GM12878 (cell line): ENCODE measurements around the gene PCAT6. TPM values are rescaled to one million over a fixed set of nuclear protein-coding genes. Genes with fewer than 3 reads are reported as not detected.

Source experiments
- ATF2 ChIP-seq: IDR thresholded peaks from 2 replicates; pipeline ENCODE4 v1.6.1; 2012; ENCODE audit warnings: low read length, inconsistent platforms
- CBX3 ChIP-seq: fragments of 200-600 bp; sonication (generic); IDR thresholded peaks from 2 replicates; pipeline ENCODE4 v1.6.1; 2016; ENCODE audit warnings: low read depth, borderline replicate concordance
- CEBPB ChIP-seq, 2 experiments: fragments of 150-350 bp in 1 of 2; IDR thresholded peaks; 2 replicates each; pipeline ENCODE4 v1.6.1; 2012 to 2014; ENCODE audit warnings: low read depth in 2 of 2, low read length in 2 of 2, borderline replicate concordance in 1 of 2, inconsistent platforms in 1 of 2
- CHD2 ChIP-seq: IDR thresholded peaks from 2 replicates; pipeline ENCODE4 v1.6.1; 2011; ENCODE audit warnings: low read depth, low read length, improper control_type of control experiment, borderline replicate concordance
- E4F1 ChIP-seq: fragments of 450-650 bp; IDR thresholded peaks from 2 replicates; pipeline ENCODE4 v1.6.1; 2018; ENCODE audit warnings: borderline replicate concordance, mild to moderate bottlenecking; ENCODE audit not compliant: partially characterized antibody
- HDAC6 ChIP-seq: fragments of 200-600 bp; sonication (generic); IDR thresholded peaks from one replicate; pipeline ENCODE4 v1.8.0; 2017; ENCODE audit warnings: antibody characterized with exemption; ENCODE audit not compliant: unreplicated experiment
- MXI1 ChIP-seq: fragments of 150-350 bp; IDR thresholded peaks from 2 replicates; pipeline ENCODE4 v1.6.1; 2011; ENCODE audit warnings: low read depth, mild to moderate bottlenecking, inconsistent platforms, low read length, improper control_type of control experiment
- NKRF ChIP-seq: fragments of 450-650 bp; conservative IDR thresholded peaks from 2 replicates; pipeline ENCODE4 v1.6.1; 2017; ENCODE audit warnings: mild to moderate bottlenecking, moderate library complexity
- PKNOX1 ChIP-seq: fragments of 450-650 bp; IDR thresholded peaks from 2 replicates; pipeline ENCODE4 v1.6.1; 2016; ENCODE audit warnings: mild to moderate bottlenecking
- POLR2A ChIP-seq: IDR thresholded peaks from 2 replicates; pipeline ENCODE4 v1.6.1; 2011; ENCODE audit warnings: low read depth, mild to moderate bottlenecking, low read length
- POLR2AphosphoS5 ChIP-seq: IDR thresholded peaks from 2 replicates; pipeline ENCODE4 v1.6.1; 2011; ENCODE audit warnings: mild to moderate bottlenecking, low read length, inconsistent platforms
- RBBP5 ChIP-seq: fragments of 200-600 bp; sonication (generic); conservative IDR thresholded peaks from 2 replicates; pipeline ENCODE4 v1.6.1; 2016
- RCOR1 ChIP-seq: conservative IDR thresholded peaks from 2 replicates; pipeline ENCODE4 v1.6.1; 2012; ENCODE audit warnings: low read depth, low read length, improper control_type of control experiment
- SIX5 ChIP-seq: IDR thresholded peaks from 2 replicates; pipeline ENCODE4 v1.6.1; 2011; ENCODE audit warnings: mild to moderate bottlenecking, low read depth, low read length, moderate library complexity; ENCODE audit not compliant: severe bottlenecking
- SMARCA5 ChIP-seq: fragments of 450-650 bp; IDR thresholded peaks from 2 replicates; pipeline ENCODE4 v1.6.1; 2017; ENCODE audit warnings: mild to moderate bottlenecking
- SP1 ChIP-seq: IDR thresholded peaks from one replicate; pipeline ENCODE4 v1.6.1; 2011; ENCODE audit warnings: low read depth, low read length
- ZBTB4 ChIP-seq: fragments of 450-650 bp; formaldehyde crosslinking; IDR thresholded peaks from 2 replicates; pipeline ENCODE4 v1.4.0; 2022; ENCODE audit warnings: mild to moderate bottlenecking, moderate library complexity
- ZNF207 ChIP-seq: fragments of 450-650 bp; IDR thresholded peaks from 2 replicates; pipeline ENCODE4 v1.6.1; 2014; ENCODE audit warnings: antibody characterized with exemption, mild to moderate bottlenecking, borderline replicate concordance
- ZNF384 ChIP-seq: IDR thresholded peaks from 2 replicates; pipeline ENCODE4 v1.6.1; 2012; ENCODE audit warnings: low read depth, mild to moderate bottlenecking, low read length, improper control_type of control experiment, borderline replicate concordance
- ZNF622 ChIP-seq: fragments of 450-650 bp; IDR thresholded peaks from 2 replicates; pipeline ENCODE4 v1.6.1; 2017; ENCODE audit warnings: mild to moderate bottlenecking, inconsistent platforms
- polyA plus RNA-seq, 11 experiments: library from polyadenylated mRNA; depleted of rRNA in 4 of 11; unstranded in 6 of 11; stranded (reverse) in 5 of 11; fragments of >200 nt; fragmentation: Nextera tagmentation in 4 of 11; fragmentation: Illumina TruSeq in 1 of 11; extraction: Ambion mirVana in 4 of 11; extraction: Trizol in 1 of 11; gene quantifications; 1 replicate in 1 of 11; 2 replicates in 10 of 11; pipeline versions ENCODE4 v1.2.1 to v1.2.3, GENCODE V29; 2011 to 2016; ENCODE audit warnings: inconsistent platforms in 2 of 11, missing spikeins in 2 of 11, low read depth in 1 of 11
- total RNA-seq, 4 experiments: library from RNA; depleted of rRNA in 3 of 4; stranded (reverse); fragments of >200 nt in 3 of 4; fragmentation: Illumina TruSeq in 1 of 4; extraction: Trizol in 1 of 4; gene quantifications; 2 replicates each; pipeline versions ENCODE4 v1.2.1 to v1.2.3, GENCODE V29; 2013 to 2021

The PCAT6 gene
- total and polyA plus RNA-seq, 10 of the 15 experiments (the other 5 are each of a cell fraction or from before 2014, with no cell fraction given), result 0.16 to 0.83 (median 0.48) TPM; not detected in 4

- TF ChIP-seq E4F1 (no peak), ZNF622 (no peak), MXI1 (0 out of 2 replicates have a peak, but pooled peaks have one; percentile 51), RCOR1 (no peak), PKNOX1 (no peak), NKRF (peak; percentile 78), SMARCA5 (peak; percentile 49; the same call in 1 of the 2 replicates), SIX5 (no peak), HDAC6 (no peak), CBX3 (no peak), ZBTB4 (no peak), CHD2 (peak; percentile 94), RBBP5 (no peak), ZNF384 (no peak), ZNF207 (no peak), CEBPB (IDR thresholded peaks at IDR 0.05; ENCODE audit: borderline replicate concordance in 1 of 2, low read depth in 2 of 2, low read length in 2 of 2) (no peak), POLR2AphosphoS5 (peak; percentile 94), ATF2 (no peak), POLR2A (peak; percentile 98), SP1 (peak; percentile 40)
Observed at GRCh38 chr1:202807926-202808757, 2.6 kb upstream of the PCAT6 start, which contains the start of gene KDM5B (continued).
